Measurements from ENCODE around the gene ZNF609. TPM values are rescaled to one million over a fixed set of nuclear protein-coding genes. Genes with fewer than 3 reads are reported as not detected.
A peak's percentile ranks its signal among the peaks of the same experiment; 100 is the strongest.

Gene ZNF609
- total RNA-seq, 4 donors from 2014 or later, result 25.2 to 45.5 (median 32.6) TPM

- Histone ChIP-seq H3K4me3 (replicated peaks in 1 of 3) (no peak overlapping the region), H3K27ac (peak overlapping the region in 2 of 3 donors; percentile 11 to 20), H3K4me1 (peaks cover 4 to 34% of the 10 kb centered on the region in 2 donors), H3K9me3 (no peaks in the 10 kb centered on the region), H3K36me3 (no peaks in the 10 kb centered on the region), H3K27me3 (no peaks in the 10 kb centered on the region)
- 45 to 49% methylated on average over 3 of the region's 3 CpGs for WGBS, 2 donors
- intact Hi-C loops (cut with DNase I), result no loop called here
- TF ChIP-seq, protein P1, sequence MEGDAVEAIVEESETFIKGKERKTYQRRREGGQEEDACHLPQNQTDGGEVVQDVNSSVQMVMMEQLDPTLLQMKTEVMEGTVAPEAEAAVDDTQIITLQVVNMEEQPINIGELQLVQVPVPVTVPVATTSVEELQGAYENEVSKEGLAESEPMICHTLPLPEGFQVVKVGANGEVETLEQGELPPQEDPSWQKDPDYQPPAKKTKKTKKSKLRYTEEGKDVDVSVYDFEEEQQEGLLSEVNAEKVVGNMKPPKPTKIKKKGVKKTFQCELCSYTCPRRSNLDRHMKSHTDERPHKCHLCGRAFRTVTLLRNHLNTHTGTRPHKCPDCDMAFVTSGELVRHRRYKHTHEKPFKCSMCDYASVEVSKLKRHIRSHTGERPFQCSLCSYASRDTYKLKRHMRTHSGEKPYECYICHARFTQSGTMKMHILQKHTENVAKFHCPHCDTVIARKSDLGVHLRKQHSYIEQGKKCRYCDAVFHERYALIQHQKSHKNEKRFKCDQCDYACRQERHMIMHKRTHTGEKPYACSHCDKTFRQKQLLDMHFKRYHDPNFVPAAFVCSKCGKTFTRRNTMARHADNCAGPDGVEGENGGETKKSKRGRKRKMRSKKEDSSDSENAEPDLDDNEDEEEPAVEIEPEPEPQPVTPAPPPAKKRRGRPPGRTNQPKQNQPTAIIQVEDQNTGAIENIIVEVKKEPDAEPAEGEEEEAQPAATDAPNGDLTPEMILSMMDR (IDR thresholded peaks at IDR 0.05), result no peak
- no peak for DNase-seq
These were observed 4.4 kb upstream of the ZNF609 start for GRCh38 chr15:64455961-64456371.

DNA sequence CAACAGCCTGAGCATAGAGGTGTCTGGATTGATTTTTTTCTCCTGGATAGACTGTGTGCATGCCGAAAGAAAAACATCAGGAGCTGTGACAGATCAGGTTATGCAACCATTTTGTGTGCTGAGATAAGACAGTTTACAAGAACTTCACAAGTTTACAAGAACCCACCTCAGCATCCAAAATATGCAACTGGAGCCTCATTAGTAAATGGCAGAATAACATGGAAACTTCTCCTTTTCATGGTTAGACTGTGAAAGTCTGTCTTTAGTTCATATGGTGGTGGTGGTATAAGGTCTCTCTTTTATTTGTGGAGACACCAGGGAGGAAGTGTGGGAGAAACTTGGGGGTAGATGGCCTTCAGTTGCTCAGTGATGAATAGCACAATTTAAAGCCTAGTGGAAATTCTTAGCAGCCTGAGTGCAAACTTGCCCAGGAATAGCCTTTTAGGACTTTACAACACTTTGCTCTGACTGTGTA, 3.7 kb upstream of the ZNF609 start:
- WGBS, 2 donors, result 57 to 58% methylated on average over 1 of the region's 1 CpG

DNA sequence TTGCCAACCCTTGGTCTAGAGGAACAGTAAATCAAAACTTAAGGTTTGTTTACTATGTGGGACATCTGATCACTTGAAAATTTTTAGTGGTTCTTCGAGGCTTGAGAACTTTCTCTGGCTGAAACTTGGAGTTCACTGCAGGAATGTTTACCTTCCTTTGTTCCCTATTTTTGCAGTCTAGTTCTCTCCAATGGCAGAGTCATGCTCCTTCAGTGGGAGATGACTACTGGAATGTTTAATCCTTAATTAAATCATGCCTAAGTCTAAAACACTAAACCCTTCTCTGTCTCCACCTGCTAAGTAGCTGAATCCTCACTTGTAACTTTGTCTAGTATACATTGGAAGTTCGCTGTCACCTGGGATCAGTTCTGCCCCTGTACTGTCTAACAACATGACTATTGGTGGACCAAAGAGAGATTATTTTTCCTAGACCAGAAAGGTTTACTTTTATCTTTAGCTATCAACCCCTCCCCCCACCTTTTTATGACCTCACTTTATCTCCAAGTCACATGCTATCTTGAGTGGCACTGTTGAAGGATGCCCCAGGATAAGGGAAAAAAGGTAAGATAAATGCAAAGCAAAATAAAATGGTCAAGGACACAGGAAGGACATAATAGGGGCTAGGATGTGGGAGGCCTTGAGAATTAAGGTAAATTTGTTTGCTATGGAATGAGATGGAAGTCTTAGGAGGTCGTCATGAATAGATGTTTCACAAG, 1.2 kb upstream of the ZNF609 start:
- TF ChIP-seq, protein P1 (IDR thresholded peaks at IDR 0.05), result no peak
- TF ChIP-seq POLR2A (IDR thresholded peaks at IDR 0.05), result no peak
- H3K36me3 ChIP-seq, result no peaks in the 10 kb centered on the region
- intact Hi-C loops (cut with DNase I), result no loop called here
- H3K4me3 ChIP-seq (replicated peaks in 1 of 3), result no peak overlapping the region
- no peaks in the 10 kb centered on the region for H3K27me3 ChIP-seq
- H3K9me3 ChIP-seq, result no peaks in the 10 kb centered on the region
- DNase-seq, result no peak
- WGBS, 2 donors, result 73 to 75% methylated on average over 3 of the region's 3 CpGs
- peak overlapping the region in 2 of 3 donors; percentile 85 to 89 for H3K27ac ChIP-seq
- H3K4me1 ChIP-seq, result peaks cover 25 to 47% of the 10 kb centered on the region in 2 donors

More for the DNA sequence above, 3.7 kb upstream of the ZNF609 start:
- H3K4me1 ChIP-seq, result peaks cover 7 to 36% of the 10 kb centered on the region in 2 donors
- TF ChIP-seq, protein P1 (IDR thresholded peaks at IDR 0.05), result no peak
- TF ChIP-seq POLR2A (IDR thresholded peaks at IDR 0.05), result no peak
- no peaks in the 10 kb centered on the region for H3K27me3 ChIP-seq
- H3K4me3 ChIP-seq (replicated peaks in 1 of 3), result no peak overlapping the region
- no peaks in the 10 kb centered on the region for H3K9me3 ChIP-seq
- intact Hi-C loops (cut with DNase I), result no loop called here
- peak overlapping the region in 2 of 3 donors; percentile 11 to 20 for H3K27ac ChIP-seq
- no peak for DNase-seq
- H3K36me3 ChIP-seq, result no peaks in the 10 kb centered on the region

- intact Hi-C loops (cut with DNase I), result no loop called here
- Histone ChIP-seq H3K9me3 (no peaks in the 10 kb centered on the region), H3K4me1 (peaks cover 31 to 63% of the 10 kb centered on the region in 2 donors), H3K36me3 (no peaks in the 10 kb centered on the region), H3K4me3 (replicated peaks in 1 of 3) (peak overlapping the region in 2 of 3 donors; percentile 13 to 82), H3K27me3 (no peaks in the 10 kb centered on the region), H3K27ac (peak overlapping the region; percentile 74 to 89 (median 85))
- peak in 1 of 2 donors; percentile 55 for TF ChIP-seq POLR2A (IDR thresholded peaks at IDR 0.05)
- TF ChIP-seq, protein P1 (IDR thresholded peaks at IDR 0.05), result peak in 2 of 6 experiments; percentile 7 to 14
- WGBS, 2 donors, result 1 to 2% methylated on average over 19 to 24 of the region's 56 CpGs
- peak; percentile 27 to 31 for DNase-seq
These were observed 644 bp downstream of the ZNF609 start for GRCh38 chr15:64460724-64461720.
